ENCODE measurements around the gene INVS.

- TF ChIP-seq RAD21 (IDR thresholded peaks at IDR 0.05; ENCODE audit: low read depth) (no peak), CREB1 (IDR thresholded peaks at IDR 0.05; ENCODE audit: low read depth) (no peak), EP300 (IDR thresholded peaks at IDR 0.05; ENCODE audit: borderline replicate concordance) (no peak), FOXM1 (IDR thresholded peaks at IDR 0.05; ENCODE audit: borderline replicate concordance, low read depth) (no peak), YY1 (IDR thresholded peaks at IDR 0.05; ENCODE audit: low read depth) (no peak), CEBPB (IDR thresholded peaks at IDR 0.05) (no peak), REST (IDR thresholded peaks at IDR 0.05; ENCODE audit: low read depth) (no peak), TEAD4 (IDR thresholded peaks at IDR 0.05) (no peak), TAF1 (IDR thresholded peaks at IDR 0.05; ENCODE audit: low read depth) (no peak), TCF12 (IDR thresholded peaks at IDR 0.05; ENCODE audit: low read depth) (no peak), NFIC (IDR thresholded peaks at IDR 0.05) (no peak)
- TF ChIP-seq, protein P1, sequence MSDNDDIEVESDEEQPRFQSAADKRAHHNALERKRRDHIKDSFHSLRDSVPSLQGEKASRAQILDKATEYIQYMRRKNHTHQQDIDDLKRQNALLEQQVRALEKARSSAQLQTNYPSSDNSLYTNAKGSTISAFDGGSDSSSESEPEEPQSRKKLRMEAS (IDR thresholded peaks at IDR 0.05): no peak
- TF ChIP-seq, protein P2, sequence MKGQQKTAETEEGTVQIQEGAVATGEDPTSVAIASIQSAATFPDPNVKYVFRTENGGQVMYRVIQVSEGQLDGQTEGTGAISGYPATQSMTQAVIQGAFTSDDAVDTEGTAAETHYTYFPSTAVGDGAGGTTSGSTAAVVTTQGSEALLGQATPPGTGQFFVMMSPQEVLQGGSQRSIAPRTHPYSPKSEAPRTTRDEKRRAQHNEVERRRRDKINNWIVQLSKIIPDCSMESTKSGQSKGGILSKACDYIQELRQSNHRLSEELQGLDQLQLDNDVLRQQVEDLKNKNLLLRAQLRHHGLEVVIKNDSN (IDR thresholded peaks at IDR 0.05): no peak
Measured at GRCh38 chr9:100197553-100197952, 98.5 kb downstream of the INVS start.

Data from Ishikawa (cell line).